NCI-H2029 treated with DMSO at 0.1 percent for 48 hours (cell line): Measurements from ENCODE around the gene MMP26.
"Not testable (repeated sequence)": the region's sequence is repeated elsewhere in the genome, so short reads cannot be mapped to it uniquely, and the experiment has no call there.

ENCODE experiments used
- DNase-seq: peaks from one replicate; lab custom pipeline; 2025; lab: John Stamatoyannopoulos, UW

Gene MMP26

GRCh38 chr11:4722616-4723534 is 18.3 kb downstream of the MMP26 start:
- DNase-seq: not testable (repeated sequence)

GRCh38 chr11:4727171-4727570 is 22.6 kb downstream of the MMP26 start:
- DNase-seq: no peak

DNA sequence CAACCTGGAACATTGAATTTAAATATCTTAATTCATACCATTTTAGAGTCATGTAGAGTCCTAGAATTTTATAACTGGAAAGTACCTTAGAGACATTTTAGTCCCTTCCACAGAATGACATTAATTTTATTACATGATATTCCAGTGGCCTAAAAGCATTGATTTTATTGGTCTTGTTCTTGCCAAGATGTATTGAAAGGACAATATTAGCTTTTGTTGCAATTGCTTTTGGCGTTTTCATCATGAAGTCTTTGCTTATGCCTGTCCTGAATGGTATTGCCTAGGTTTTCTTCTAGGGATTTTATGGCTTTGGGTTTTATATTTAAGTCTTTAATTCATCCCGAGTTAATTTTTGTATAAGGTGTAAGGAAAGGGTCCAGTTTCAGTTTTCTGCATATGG is 36.2 kb downstream of the MMP26 start:
- no peak for DNase-seq

DNA sequence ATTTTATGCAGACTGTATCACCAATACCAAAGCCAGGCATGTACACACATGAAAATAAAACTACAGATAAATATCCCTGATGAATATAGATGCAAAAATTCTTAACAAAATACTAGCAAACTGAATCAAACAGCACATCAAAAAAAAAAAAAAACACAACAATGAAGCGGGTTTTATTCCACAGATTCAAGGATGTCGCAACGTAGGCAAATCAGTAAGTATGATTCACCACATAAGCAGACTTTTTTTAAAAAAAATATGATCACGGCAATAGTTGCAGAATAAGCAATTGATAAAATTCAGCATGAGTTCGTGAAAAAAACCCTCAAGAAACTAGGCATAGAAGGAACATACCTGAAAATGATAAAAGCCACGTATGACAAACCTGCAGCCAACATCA is 43.9 kb downstream of the MMP26 start:
- no peak for DNase-seq

DNA sequence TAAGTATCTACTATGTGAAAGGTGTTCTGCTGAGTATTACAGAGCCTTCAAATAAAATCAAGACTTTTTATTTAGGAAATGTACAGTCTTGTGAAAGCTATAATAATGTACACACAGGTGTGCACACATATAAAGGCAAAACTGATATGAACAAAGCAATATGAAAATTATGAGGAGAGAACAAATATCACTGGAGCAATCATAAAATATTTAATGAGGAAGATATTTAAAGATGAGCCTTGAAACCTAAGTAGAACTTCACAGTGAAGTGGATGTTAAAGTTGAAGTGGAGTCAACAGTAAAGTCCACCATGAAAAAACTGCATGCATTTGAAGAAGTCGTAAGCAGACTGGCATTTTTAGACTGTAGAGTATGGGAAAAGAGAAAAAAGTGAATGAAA is 46.6 kb downstream of the MMP26 start:
- DNase-seq: no peak
